Esophagus (tissue), 2 donors: Measurements from ENCODE around the gene PTMA. TPM values are rescaled to one million over a fixed set of nuclear protein-coding genes. Genes with fewer than 3 reads are reported as not detected.
"Not testable (repeated sequence)": the region's sequence is repeated elsewhere in the genome, so short reads cannot be mapped to it uniquely, and the experiment has no call there.

Experiments used
- H3K27ac ChIP-seq, 2 donors: one replicate each; pipeline ENCODE4 v1.5.1; 2013; ENCODE audit warnings: low read depth in 2 of 2, mild to moderate bottlenecking in 2 of 2, inconsistent platforms in 1 of 2, low read length in 1 of 2, moderate library complexity in 1 of 2
- H3K27me3 ChIP-seq, 2 donors: one replicate each; pipeline ENCODE4 v1.6.1; 2013; ENCODE audit warnings: low read length in 2 of 2, control low read depth in 1 of 2, mild to moderate bottlenecking in 1 of 2; ENCODE audit not compliant: insufficient read depth in 2 of 2, control insufficient read depth in 1 of 2
- H3K36me3 ChIP-seq, 2 donors: one replicate each; pipeline ENCODE4 v1.6.1; 2013; ENCODE audit warnings: low read length in 1 of 2; ENCODE audit not compliant: control insufficient read depth in 2 of 2, insufficient read depth in 2 of 2
- H3K4me1 ChIP-seq, 2 donors: one replicate each; pipeline ENCODE4 v1.6.1; 2013; ENCODE audit warnings: low read length in 1 of 2; ENCODE audit not compliant: control insufficient read depth in 2 of 2, insufficient read depth in 2 of 2
- H3K4me3 ChIP-seq, 2 donors: one replicate each; pipeline ENCODE4 v1.5.1; 2013; ENCODE audit warnings: low read length in 2 of 2, mild to moderate bottlenecking in 2 of 2, low read depth in 1 of 2, moderate library complexity in 1 of 2
- H3K9me3 ChIP-seq, 2 donors: one replicate each; pipeline ENCODE4 v1.6.1; 2013; ENCODE audit warnings: mild to moderate bottlenecking in 2 of 2, low read depth in 1 of 2, low read length in 1 of 2, moderate library complexity in 1 of 2; ENCODE audit not compliant: control insufficient read depth in 2 of 2, insufficient read depth in 1 of 2
- WGBS, 2 donors: extraction: QIAGEN DNeasy Blood & Tissue Kit; methylation state at CpG; one replicate each; pipeline ENCODE4 v1.1.7; 2013; 5-methylcytosine and 5-hydroxymethylcytosine counted together
- polyA plus RNA-seq, 2 donors: library from polyadenylated mRNA; stranded (reverse); fragments of 200-250 nt; gene quantifications; one replicate each; pipeline ENCODE4 v1.2.3, GENCODE V29; 2013
- donor health status: healthy with polysubstance abuse.
- donor health status: Bipolar disorder and iron deficiency.

PTMA gene
- polyA plus RNA-seq, 2 donors: 1,139 to 1,606 TPM

GRCh38 chr2:231709636-231709980 is 1.3 kb downstream of the PTMA start:
- WGBS, 2 donors: 0% methylated on average over 21 to 33 of the region's 33 CpGs
- Histone ChIP-seq H3K4me1 (peaks cover 14 to 15% of the 10 kb centered on the region in 2 donors), H3K4me3 (peak overlapping the region; percentile 83 to 88), H3K36me3 (peaks cover 6 to 15% of the 10 kb centered on the region in 2 donors), H3K27me3 (no peaks in the 10 kb centered on the region), H3K27ac (peak overlapping the region; percentile 91 to 93), H3K9me3 (no peaks in the 10 kb centered on the region)

GRCh38 chr2:231709981-231710798 is 1.9 kb downstream of the PTMA start:
- H3K4me3 ChIP-seq: peak overlapping the region; percentile 83 to 88
- peaks cover 6 to 15% of the 10 kb centered on the region in 2 donors for H3K36me3 ChIP-seq
- peak overlapping the region; percentile 91 to 93 for H3K27ac ChIP-seq
- no peaks in the 10 kb centered on the region for H3K27me3 ChIP-seq
- 0% methylated on average over 91 to 105 of the region's 105 CpGs for WGBS, 2 donors
- peaks cover 14 to 15% of the 10 kb centered on the region in 2 donors for H3K4me1 ChIP-seq
- no peaks in the 10 kb centered on the region for H3K9me3 ChIP-seq

GRCh38 chr2:231710799-231711676 is 2.7 kb downstream of the PTMA start:
- peak overlapping the region; percentile 91 to 93 for H3K27ac ChIP-seq
- peak overlapping the region; percentile 83 to 88 for H3K4me3 ChIP-seq
- no peaks in the 10 kb centered on the region for H3K9me3 ChIP-seq
- H3K27me3 ChIP-seq: no peaks in the 10 kb centered on the region
- peaks cover 6 to 15% of the 10 kb centered on the region in 2 donors for H3K36me3 ChIP-seq
- peaks cover 12 to 14% of the 10 kb centered on the region in 2 donors for H3K4me1 ChIP-seq
- WGBS, 2 donors: 1 to 3% methylated on average over 43 of the region's 43 CpGs

- WGBS, 2 donors: 14 to 20% methylated on average over 9 of the region's 9 CpGs
- Histone ChIP-seq H3K4me1 (peaks cover 11 to 14% of the 10 kb centered on the region in 2 donors), H3K4me3 (peak overlapping the region; percentile 83 to 88), H3K36me3 (peaks cover 6 to 15% of the 10 kb centered on the region in 2 donors), H3K27ac (peak overlapping the region; percentile 78 to 93), H3K27me3 (no peaks in the 10 kb centered on the region), H3K9me3 (no peaks in the 10 kb centered on the region)
Measured at GRCh38 chr2:231711677-231712450, 3.5 kb downstream of the PTMA start.

- peak overlapping the region in 1 of 2 donors; percentile 88 for H3K4me3 ChIP-seq
- H3K4me1 ChIP-seq: peaks cover 11 to 14% of the 10 kb centered on the region in 2 donors
- H3K9me3 ChIP-seq, H3K27me3 ChIP-seq: not testable (repeated sequence)
- peak overlapping the region; percentile 47 to 78 for H3K27ac ChIP-seq
- H3K36me3 ChIP-seq: peaks cover 6 to 15% of the 10 kb centered on the region in 2 donors
- WGBS, 2 donors: 41 to 48% methylated on average over 14 to 18 of the region's 18 CpGs
Measured at GRCh38 chr2:231712451-231713021, 4.2 kb downstream of the PTMA start.

- Histone ChIP-seq H3K4me1 (peaks cover 11 to 14% of the 10 kb centered on the region in 2 donors), H3K36me3 (peaks cover 6 to 15% of the 10 kb centered on the region in 2 donors), H3K27ac (peak overlapping the region; percentile 71 to 82)
- not testable (repeated sequence) for H3K27me3 ChIP-seq, H3K9me3 ChIP-seq, H3K4me3 ChIP-seq
Measured at GRCh38 chr2:231713406-231713729, 5.0 kb downstream of the PTMA start.

- Histone ChIP-seq H3K36me3 (peaks cover 6 to 15% of the 10 kb centered on the region in 2 donors), H3K9me3 (no peaks in the 10 kb centered on the region), H3K4me3 (no peak overlapping the region), H3K4me1 (peaks cover 11 to 14% of the 10 kb centered on the region in 2 donors), H3K27ac (peak overlapping the region; percentile 71 to 82), H3K27me3 (no peaks in the 10 kb centered on the region)
- WGBS, 2 donors: 10 to 11% methylated on average over 13 to 15 of the region's 15 CpGs
Measured at GRCh38 chr2:231713730-231714638, 5.7 kb downstream of the PTMA start.

GRCh38 chr2:231714639-231715498 is 6.5 kb downstream of the PTMA start:
- Histone ChIP-seq H3K27me3 (no peaks in the 10 kb centered on the region), H3K4me3 (no peak overlapping the region), H3K4me1 (peaks cover 11 to 14% of the 10 kb centered on the region in 2 donors), H3K9me3 (no peaks in the 10 kb centered on the region), H3K36me3 (peaks cover 6 to 15% of the 10 kb centered on the region in 2 donors), H3K27ac (peak overlapping the region; percentile 40 to 82)
- WGBS, 2 donors: 48 to 54% methylated on average over 17 of the region's 17 CpGs
